22Rv1 (cell line): ENCODE data around the gene BCL2L13.

ENCODE experiments used
- H3K27ac ChIP-seq: fragments of 450-650 bp; 2 replicates; pipeline ENCODE4 v1.5.1; 2017
- ZFX ChIP-seq: fragments of 450-650 bp; IDR thresholded peaks from 2 replicates; pipeline ENCODE4 v1.6.1; 2017; ENCODE audit warnings: antibody characterized with exemption, borderline replicate concordance
- TF ChIP-seq, protein P1 (sequence below): fragments of 450-650 bp; IDR thresholded peaks from 2 replicates; pipeline ENCODE4 v1.5.1; 2017; ENCODE audit warnings: mild to moderate bottlenecking

BCL2L13 gene, protein sequence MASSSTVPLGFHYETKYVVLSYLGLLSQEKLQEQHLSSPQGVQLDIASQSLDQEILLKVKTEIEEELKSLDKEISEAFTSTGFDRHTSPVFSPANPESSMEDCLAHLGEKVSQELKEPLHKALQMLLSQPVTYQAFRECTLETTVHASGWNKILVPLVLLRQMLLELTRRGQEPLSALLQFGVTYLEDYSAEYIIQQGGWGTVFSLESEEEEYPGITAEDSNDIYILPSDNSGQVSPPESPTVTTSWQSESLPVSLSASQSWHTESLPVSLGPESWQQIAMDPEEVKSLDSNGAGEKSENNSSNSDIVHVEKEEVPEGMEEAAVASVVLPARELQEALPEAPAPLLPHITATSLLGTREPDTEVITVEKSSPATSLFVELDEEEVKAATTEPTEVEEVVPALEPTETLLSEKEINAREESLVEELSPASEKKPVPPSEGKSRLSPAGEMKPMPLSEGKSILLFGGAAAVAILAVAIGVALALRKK

DNA sequence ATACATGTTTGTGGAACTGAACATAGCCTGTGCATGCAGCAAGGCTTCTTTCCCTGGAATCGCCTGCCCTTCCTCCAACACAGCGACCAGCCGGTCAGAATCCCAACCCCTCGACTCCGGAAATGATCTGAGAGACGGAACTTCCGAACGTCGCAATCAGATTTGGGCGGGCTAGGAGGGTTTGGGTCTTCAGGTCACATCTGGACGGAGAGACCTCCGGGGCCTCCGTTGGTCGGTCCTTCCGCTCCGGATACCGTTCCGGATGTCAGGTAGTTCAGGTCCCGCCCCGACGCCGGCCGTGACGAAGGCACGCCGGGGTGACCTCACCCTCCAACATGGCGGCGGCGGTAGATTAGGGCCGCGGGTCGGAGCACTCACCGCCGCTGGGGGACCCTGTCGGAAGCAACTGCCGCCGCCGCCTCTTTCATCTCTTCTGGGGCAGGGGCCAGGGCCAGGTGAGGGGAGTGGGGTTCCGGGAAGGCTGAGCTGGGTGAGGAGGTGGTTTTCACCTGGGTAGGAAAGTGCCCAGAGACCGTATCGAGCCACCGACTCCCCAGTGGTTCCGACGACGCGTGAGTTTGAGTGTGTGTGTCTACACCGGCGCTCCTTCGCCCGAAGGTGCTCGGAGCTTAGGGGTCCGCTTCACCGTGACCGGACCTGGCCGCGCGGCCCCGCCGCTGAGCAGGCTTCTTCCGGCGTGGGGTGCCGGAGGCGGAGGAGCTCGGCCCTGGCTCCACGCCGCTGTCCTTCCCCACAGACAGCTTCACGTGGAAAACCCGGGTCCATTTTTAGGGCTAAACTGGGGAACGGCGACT, at the start of gene BCL2L13:
Gene BCL2L13 (plus strand): TSS at position 326 of the 815 bp plus-strand sequence. CDS start 16,955 bp downstream, outside the sequence.
- H3K27ac ChIP-seq = peak within 1 kb of the TSS; percentile 96
- no peak for TF ChIP-seq ZFX
- TF ChIP-seq, protein P1, sequence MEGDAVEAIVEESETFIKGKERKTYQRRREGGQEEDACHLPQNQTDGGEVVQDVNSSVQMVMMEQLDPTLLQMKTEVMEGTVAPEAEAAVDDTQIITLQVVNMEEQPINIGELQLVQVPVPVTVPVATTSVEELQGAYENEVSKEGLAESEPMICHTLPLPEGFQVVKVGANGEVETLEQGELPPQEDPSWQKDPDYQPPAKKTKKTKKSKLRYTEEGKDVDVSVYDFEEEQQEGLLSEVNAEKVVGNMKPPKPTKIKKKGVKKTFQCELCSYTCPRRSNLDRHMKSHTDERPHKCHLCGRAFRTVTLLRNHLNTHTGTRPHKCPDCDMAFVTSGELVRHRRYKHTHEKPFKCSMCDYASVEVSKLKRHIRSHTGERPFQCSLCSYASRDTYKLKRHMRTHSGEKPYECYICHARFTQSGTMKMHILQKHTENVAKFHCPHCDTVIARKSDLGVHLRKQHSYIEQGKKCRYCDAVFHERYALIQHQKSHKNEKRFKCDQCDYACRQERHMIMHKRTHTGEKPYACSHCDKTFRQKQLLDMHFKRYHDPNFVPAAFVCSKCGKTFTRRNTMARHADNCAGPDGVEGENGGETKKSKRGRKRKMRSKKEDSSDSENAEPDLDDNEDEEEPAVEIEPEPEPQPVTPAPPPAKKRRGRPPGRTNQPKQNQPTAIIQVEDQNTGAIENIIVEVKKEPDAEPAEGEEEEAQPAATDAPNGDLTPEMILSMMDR = no peak

DNA sequence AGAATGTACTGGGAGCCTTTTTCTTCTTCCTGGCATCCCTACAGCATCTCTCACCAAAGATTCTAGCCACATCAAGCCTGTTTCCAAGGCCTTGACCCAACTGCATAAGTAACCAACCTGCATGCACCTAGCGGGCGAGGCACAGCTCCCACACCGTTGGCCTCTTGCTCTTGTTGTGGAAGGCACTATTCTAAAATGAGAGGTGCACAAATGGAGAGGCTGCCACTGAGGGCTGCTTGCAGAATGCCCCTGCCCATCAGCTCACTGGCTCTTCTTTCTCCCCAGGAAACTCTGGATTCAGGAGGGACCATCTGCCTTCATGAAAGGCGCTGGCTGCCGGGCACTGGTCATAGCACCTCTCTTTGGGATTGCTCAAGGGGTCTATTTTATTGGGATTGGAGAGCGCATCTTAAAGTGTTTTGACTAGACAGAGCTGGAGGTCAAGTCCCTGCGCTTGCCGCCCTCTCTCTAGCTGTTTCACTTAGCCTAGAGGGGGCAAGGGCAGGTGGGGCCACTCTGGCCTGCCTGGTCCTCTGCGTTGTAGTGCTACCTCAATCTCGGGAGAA, 48.7 kb upstream of the BCL2L13 start:
- TF ChIP-seq, protein P1 = no peak
- no peak for TF ChIP-seq ZFX

DNA sequence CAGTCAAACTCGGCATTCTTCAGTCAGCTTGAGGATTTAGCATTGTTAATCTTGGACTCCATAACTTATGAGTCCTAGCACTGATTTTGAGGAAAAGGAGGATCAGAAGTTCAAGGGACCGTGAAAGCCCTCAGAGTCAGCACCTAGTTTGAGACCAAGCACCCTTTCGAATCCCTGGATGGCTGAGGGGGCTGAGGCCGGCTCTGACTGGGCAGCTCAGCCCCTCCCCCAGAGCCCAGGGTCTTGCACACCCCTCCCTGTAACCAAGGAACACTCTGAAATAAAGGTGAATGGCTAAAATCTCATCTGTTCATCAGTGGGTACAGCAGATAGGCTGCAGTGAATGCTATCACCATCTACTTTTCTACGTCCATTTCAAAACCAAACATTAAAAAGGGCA, 48.0 kb upstream of the BCL2L13 start:
- TF ChIP-seq ZFX = no peak
- TF ChIP-seq, protein P1 = no peak
- H3K27ac ChIP-seq = no peak overlapping the region

More for the DNA sequence above, 48.7 kb upstream of the BCL2L13 start:
- H3K27ac ChIP-seq = no peak overlapping the region

DNA sequence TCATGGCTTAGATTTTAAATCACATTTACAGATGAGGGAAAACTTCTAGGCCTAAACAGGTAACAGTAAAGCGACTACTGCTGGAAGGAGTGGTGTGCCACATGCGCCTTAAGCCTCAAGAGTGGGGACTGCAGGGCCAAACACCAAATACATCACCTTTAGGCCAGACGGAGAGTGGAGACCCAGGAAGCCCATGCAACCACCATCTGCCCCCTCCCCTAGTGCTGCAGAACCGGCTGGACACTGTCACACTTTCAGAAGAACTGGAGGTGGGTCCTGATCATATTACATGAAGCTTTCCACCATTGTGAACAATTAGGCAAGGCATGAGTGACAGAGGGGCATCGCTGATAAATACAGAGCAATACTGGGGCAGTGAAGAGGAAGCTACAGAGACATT, 46.4 kb upstream of the BCL2L13 start:
- H3K27ac ChIP-seq = no peak overlapping the region
- TF ChIP-seq ZFX = no peak
- TF ChIP-seq, protein P1 = no peak

DNA sequence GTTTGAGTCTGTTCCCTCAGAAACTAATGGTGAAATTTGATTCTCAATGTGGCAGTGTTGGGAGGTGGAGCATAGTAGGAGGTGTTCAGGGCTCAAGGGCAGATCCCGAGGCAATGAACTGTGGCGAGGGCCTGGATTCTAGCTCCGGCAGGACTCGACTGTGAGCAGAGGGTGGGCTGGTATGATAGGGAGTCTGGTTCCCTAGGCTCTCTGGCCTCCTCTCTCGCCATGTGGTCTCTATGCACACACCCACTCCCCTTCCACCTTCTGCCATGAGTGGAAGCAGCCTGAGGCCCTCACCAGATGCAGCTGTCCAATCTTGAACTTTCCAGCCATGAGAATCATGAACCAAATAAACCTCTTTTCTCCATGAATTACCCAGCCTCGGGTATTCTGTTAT, 42.3 kb upstream of the BCL2L13 start:
- TF ChIP-seq, protein P1 = no peak
- TF ChIP-seq ZFX = no peak
- no peak overlapping the region for H3K27ac ChIP-seq

DNA sequence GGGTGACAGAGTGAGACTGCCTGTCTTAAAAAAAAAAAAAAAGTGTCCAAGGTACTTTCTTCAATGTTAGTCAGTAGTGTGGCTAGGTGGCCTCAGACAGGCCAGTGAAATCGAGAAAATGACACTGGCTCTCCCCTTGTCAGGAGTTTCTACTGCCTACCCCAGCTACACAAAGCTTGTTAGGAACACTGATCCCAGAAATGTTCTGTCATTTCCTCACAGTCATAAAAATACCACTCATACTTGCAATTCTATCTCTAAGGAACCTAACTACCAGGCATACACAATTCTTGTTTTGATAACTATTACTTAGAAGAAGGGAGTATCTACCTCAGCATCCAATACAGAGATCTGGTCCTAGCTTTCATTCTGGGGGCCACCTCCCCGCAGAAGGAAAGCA, 41.3 kb upstream of the BCL2L13 start:
- TF ChIP-seq, protein P1 = no peak
- no peak for TF ChIP-seq ZFX
- H3K27ac ChIP-seq = no peak overlapping the region
